Heart left ventricle (tissue), 16 donors: ENCODE measurements around the gene ZC3H12C. TPM values are rescaled to one million over a fixed set of nuclear protein-coding genes. Genes with fewer than 3 reads are reported as not detected.

ENCODE experiments used
- ATAC-seq, 4 donors: fragments of 200-7000 bp; cut with Tn5 transposase; one replicate each; pipeline ENCODE4 v1.9.1; 2020 to 2022; ENCODE audit warnings: moderate library complexity in 4 of 4, mild to moderate bottlenecking in 3 of 4, moderate number of reproducible peaks in 1 of 4
- DNase-seq, 5 donors: peaks; one replicate each; pipeline ENCODE4 v3.0.0-alpha.2; 2020
- H3K27ac ChIP-seq, 12 donors: fragments of 200-600 bp; sonication (generic) in 4 of 12; one replicate each; pipeline versions ENCODE4 v1.5.0 to v1.8.0; 2016 to 2022; ENCODE audit warnings: mild to moderate bottlenecking in 2 of 12
- H3K27me3 ChIP-seq, 9 donors: fragments of 200-600 bp; sonication (generic) in 2 of 9; one replicate each; pipeline versions ENCODE4 v1.5.1 to v1.8.0; 2016 to 2022; ENCODE audit warnings: mild to moderate bottlenecking in 3 of 9
- H3K36me3 ChIP-seq, 9 donors: fragments of 200-600 bp; sonication (generic) in 2 of 9; one replicate each; pipeline versions ENCODE4 v1.5.0 to v1.8.0; 2018 to 2022; ENCODE audit warnings: mild to moderate bottlenecking in 2 of 9
- H3K4me1 ChIP-seq, 12 donors: fragments of 200-600 bp; sonication (generic) in 4 of 12; one replicate each; pipeline versions ENCODE4 v1.5.0 to v1.8.0; 2016 to 2022; ENCODE audit warnings: mild to moderate bottlenecking in 3 of 12
- H3K4me3 ChIP-seq, 12 donors: fragments of 200-600 bp; sonication (generic) in 4 of 12; one replicate each; pipeline versions ENCODE4 v1.5.0 to v1.8.0; 2017 to 2022; ENCODE audit warnings: mild to moderate bottlenecking in 9 of 12, moderate library complexity in 4 of 12
- H3K9me3 ChIP-seq, 12 donors: fragments of 200-600 bp; sonication (generic) in 4 of 12; one replicate each; pipeline versions ENCODE4 v1.5.0 to v1.8.0; 2016 to 2022; ENCODE audit warnings: mild to moderate bottlenecking in 1 of 12
- POLR2A ChIP-seq, 2 donors: fragments of 450-650 bp; IDR thresholded peaks; one replicate each; pipeline ENCODE4 v1.6.1; 2017; ENCODE audit warnings: antibody characterized with exemption in 2 of 2, mild to moderate bottlenecking in 2 of 2, moderate library complexity in 2 of 2
- WGBS, 4 donors: extraction: QIAGEN DNeasy Blood & Tissue Kit in 2 of 4; methylation state at CpG; one replicate each; pipeline versions ENCODE4 v1.1.5 to v1.1.7; 2013 to 2018; 5-methylcytosine and 5-hydroxymethylcytosine counted together
- intact Hi-C, 10 donors: fragments of 100-400 bp; cut with DNase I; formaldehyde crosslinking; loops; one replicate each; pipeline versions ENCODE4 v1.11.1 to v1.14.2; 2022
- polyA plus RNA-seq, 2 donors: library from polyadenylated mRNA; stranded (reverse); fragments of 200-250 nt; gene quantifications; one replicate each; pipeline ENCODE4 v1.2.3, GENCODE V29; 2013
- total RNA-seq, 9 donors: library from RNA; depleted of rRNA in 2 of 9; stranded (reverse); fragments of >200 nt in 2 of 9; fragmentation: NEBNext Ultra II Directional in 3 of 9; extraction: Animal tissue kit (Norgen Biotek cat#: 25700) in 3 of 9; gene quantifications; one replicate each; pipeline versions ENCODE4 v1.1.0 to v1.2.4, GENCODE V29; 2016 to 2023
- TF ChIP-seq, protein P1 (sequence below), 12 donors: fragments of 200-600 bp; sonication (generic) in 4 of 12; IDR thresholded peaks; one replicate each; pipeline versions ENCODE4 v1.5.0 to v1.8.0; 2018 to 2022; ENCODE audit warnings: antibody characterized with exemption in 12 of 12, mild to moderate bottlenecking in 5 of 12
- donor health status: ischemic (EF 13 %, LVEDD 7.1; RV severe dilation, severe dysfunction).
- donor health status: healthy with polysubstance abuse.
- donor health status: DM: no; HTN: yes; CAD: no.
- donor health status: DM: no; HTN: no; CAD: no.
- donor health status: ischemic (EF 25% LVEDD 6.9; RV normal size, moderate dysfunction).
- donor health status: ischemic (EF 25% LVEDD 5.7; RV mildly dilated, moderate dysfunction).
- donor health status: healthy.
- donor health status: DM: yes; HTN: yes; CAD: no.
- donor health status: ischemic (EF 35%, LVEDD 5.7; RV mildly dilated, moderate dysfunction).
- donor health status: nonischemic (EF 11% LVEDD 7.7; RV severe dilation, severe dysfunction).
- donor health status: DM: yes; HTN: yes; CAD: no.
- donor health status: PGD.
- donor health status: ischemic (EF 29% LVEDD 5.4; RV normal size, mild dysfunction).
- donor health status: nonischemic (EF 23%, LVEDD 6.1; RV moderate dilation, normal function).

ZC3H12C gene
- total and polyA plus RNA-seq, 11 donors: 2.1 to 24.3 (median 17.3) TPM

DNA sequence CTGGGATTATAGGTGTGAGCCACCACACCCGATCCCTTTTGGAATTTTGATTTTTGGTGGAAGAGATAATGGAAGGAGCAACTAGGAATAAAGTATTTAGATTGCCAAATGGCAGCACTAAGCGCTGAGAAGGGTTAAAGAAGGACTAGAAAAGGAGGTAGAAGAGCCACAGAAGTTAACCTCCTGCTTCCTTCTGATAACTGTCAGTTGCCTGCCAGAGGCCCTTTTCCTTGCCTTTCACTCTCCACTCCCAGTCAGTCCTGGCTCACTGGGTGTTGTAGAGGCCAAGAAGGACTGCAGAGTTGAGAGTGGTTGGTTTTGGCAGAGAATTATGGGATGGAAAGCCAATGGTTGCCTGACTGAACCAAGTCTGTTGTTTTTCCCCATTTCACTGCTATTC lies 19.3 kb downstream of the ZC3H12C start:
- Histone ChIP-seq H3K9me3 (no peaks in the 10 kb centered on the region), H3K27ac (no peak overlapping the region), H3K36me3 (peaks cover 0 to 12% (median 0%) of the 10 kb centered on the region in 9 donors), H3K4me1 (peaks cover 0 to 21% (median 9%) of the 10 kb centered on the region in 12 donors), H3K4me3 (no peak overlapping the region), H3K27me3 (no peaks in the 10 kb centered on the region)
- intact Hi-C loops: no loop called here
- TF ChIP-seq, protein P1, sequence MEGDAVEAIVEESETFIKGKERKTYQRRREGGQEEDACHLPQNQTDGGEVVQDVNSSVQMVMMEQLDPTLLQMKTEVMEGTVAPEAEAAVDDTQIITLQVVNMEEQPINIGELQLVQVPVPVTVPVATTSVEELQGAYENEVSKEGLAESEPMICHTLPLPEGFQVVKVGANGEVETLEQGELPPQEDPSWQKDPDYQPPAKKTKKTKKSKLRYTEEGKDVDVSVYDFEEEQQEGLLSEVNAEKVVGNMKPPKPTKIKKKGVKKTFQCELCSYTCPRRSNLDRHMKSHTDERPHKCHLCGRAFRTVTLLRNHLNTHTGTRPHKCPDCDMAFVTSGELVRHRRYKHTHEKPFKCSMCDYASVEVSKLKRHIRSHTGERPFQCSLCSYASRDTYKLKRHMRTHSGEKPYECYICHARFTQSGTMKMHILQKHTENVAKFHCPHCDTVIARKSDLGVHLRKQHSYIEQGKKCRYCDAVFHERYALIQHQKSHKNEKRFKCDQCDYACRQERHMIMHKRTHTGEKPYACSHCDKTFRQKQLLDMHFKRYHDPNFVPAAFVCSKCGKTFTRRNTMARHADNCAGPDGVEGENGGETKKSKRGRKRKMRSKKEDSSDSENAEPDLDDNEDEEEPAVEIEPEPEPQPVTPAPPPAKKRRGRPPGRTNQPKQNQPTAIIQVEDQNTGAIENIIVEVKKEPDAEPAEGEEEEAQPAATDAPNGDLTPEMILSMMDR (IDR thresholded peaks at IDR 0.05): no peak
- no peak for DNase-seq
- ATAC-seq: no peak
- 88 to 93% (median 90%) methylated on average over 2 of the region's 2 CpGs for WGBS, 4 donors

DNA sequence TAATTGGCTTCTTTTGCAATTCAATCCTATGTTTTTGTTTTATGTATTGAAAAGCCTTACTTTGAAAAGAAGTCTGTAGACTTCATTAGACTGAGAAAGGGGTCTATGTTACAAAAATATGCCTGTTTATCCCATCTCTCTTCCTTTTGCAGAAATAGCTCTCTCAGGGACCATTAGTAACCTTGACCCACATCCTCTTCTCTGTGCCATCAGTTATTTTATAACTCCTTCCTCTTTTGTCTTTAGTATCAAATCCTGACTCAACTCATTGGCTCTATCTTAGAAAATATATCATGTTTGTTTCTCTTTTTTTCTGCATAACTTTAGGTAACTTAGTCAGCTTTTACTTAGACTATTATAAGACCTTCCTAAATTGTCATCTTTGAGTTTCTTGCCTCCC lies 20.3 kb downstream of the ZC3H12C start:
- ATAC-seq (no peak), DNase-seq (no peak)
- peaks cover 0 to 21% (median 9%) of the 10 kb centered on the region in 12 donors for H3K4me1 ChIP-seq
- TF ChIP-seq, protein P1 (IDR thresholded peaks at IDR 0.05): no peak
- no peak for TF ChIP-seq POLR2A (IDR thresholded peaks at IDR 0.05)
- intact Hi-C loops: no loop called here
- no peak overlapping the region for H3K4me3 ChIP-seq
- no peaks in the 10 kb centered on the region for H3K9me3 ChIP-seq
- peaks cover 0 to 12% (median 0%) of the 10 kb centered on the region in 9 donors for H3K36me3 ChIP-seq
- no peak overlapping the region for H3K27ac ChIP-seq
- H3K27me3 ChIP-seq: no peaks in the 10 kb centered on the region

DNA sequence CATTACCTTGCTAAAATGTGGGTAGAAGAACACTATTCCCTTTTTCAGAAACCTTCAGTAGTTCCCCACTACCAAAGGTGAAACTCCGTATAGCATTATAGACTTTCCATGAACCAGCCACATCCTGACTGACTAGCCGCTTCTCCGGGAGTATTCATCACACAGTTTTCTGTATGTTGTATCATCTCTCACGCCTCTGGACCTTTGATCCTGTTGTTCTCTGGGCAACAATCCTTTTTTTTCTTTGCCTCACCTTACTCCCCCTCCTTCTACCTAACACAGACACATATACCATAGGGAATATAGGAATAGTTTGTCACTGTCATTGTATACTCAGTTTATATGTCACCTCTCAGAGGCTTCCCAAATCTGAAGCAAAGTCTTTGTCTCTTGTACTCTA lies 20.8 kb downstream of the ZC3H12C start:
- no peak for TF ChIP-seq POLR2A (IDR thresholded peaks at IDR 0.05)
- TF ChIP-seq, protein P1 (IDR thresholded peaks at IDR 0.05): no peak
- H3K36me3 ChIP-seq: peaks cover 0 to 12% (median 0%) of the 10 kb centered on the region in 9 donors
- WGBS, 4 donors: 84 to 91% (median 87%) methylated on average over 4 of the region's 4 CpGs
- no peak overlapping the region for H3K4me3 ChIP-seq
- no peaks in the 10 kb centered on the region for H3K27me3 ChIP-seq
- peaks cover 0 to 21% (median 9%) of the 10 kb centered on the region in 12 donors for H3K4me1 ChIP-seq
- H3K27ac ChIP-seq: no peak overlapping the region
- DNase-seq (no peak), ATAC-seq (no peak)
- intact Hi-C loops: no loop called here
- H3K9me3 ChIP-seq: no peaks in the 10 kb centered on the region

DNA sequence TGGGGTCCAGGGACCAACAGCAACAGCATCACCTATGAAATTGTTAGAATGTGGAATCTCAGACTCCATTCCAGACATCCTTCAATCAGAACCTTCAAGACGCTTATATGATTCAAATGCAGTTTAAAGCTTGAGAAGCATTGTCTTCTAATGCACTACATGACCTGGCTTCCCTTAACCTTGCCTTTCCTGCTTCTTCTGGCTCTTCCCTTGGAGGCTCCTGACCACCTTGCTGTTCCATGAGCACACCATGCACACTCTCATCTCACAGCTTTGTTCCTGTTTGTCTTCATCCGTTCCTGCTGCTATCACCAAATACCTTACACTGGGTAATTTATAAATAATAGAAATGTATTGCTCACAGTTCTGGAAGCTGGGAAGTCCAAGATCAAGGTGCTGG lies 26.1 kb downstream of the ZC3H12C start:
- Histone ChIP-seq H3K27ac (no peak overlapping the region), H3K9me3 (no peaks in the 10 kb centered on the region), H3K4me3 (no peak overlapping the region), H3K27me3 (no peaks in the 10 kb centered on the region), H3K36me3 (peaks cover 0 to 12% (median 0%) of the 10 kb centered on the region in 9 donors), H3K4me1 (peaks cover 0 to 26% (median 12%) of the 10 kb centered on the region in 12 donors)
- intact Hi-C loops: no loop called here
- no peak for DNase-seq
- TF ChIP-seq POLR2A (IDR thresholded peaks at IDR 0.05): no peak
- TF ChIP-seq, protein P1 (IDR thresholded peaks at IDR 0.05): no peak
- no peak for ATAC-seq
- 73 to 85% (median 77%) methylated on average over 2 of the region's 2 CpGs for WGBS, 4 donors
